NCI-H2227 (cell line): ENCODE data around the gene POU6F1.
"Not testable (repeated sequence)": the region's sequence is repeated elsewhere in the genome, so short reads cannot be mapped to it uniquely, and the experiment has no call there.

Experiments used
- DNase-seq: peaks from one replicate; lab custom pipeline; 2025; ENCODE audit not compliant: unreplicated experiment; lab: John Stamatoyannopoulos, UW

The POU6F1 gene, protein sequence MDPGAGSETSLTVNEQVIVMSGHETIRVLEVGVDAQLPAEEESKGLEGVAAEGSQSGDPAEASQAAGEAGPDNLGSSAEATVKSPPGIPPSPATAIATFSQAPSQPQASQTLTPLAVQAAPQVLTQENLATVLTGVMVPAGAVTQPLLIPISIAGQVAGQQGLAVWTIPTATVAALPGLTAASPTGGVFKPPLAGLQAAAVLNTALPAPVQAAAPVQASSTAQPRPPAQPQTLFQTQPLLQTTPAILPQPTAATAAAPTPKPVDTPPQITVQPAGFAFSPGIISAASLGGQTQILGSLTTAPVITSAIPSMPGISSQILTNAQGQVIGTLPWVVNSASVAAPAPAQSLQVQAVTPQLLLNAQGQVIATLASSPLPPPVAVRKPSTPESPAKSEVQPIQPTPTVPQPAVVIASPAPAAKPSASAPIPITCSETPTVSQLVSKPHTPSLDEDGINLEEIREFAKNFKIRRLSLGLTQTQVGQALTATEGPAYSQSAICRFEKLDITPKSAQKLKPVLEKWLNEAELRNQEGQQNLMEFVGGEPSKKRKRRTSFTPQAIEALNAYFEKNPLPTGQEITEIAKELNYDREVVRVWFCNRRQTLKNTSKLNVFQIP

DNA sequence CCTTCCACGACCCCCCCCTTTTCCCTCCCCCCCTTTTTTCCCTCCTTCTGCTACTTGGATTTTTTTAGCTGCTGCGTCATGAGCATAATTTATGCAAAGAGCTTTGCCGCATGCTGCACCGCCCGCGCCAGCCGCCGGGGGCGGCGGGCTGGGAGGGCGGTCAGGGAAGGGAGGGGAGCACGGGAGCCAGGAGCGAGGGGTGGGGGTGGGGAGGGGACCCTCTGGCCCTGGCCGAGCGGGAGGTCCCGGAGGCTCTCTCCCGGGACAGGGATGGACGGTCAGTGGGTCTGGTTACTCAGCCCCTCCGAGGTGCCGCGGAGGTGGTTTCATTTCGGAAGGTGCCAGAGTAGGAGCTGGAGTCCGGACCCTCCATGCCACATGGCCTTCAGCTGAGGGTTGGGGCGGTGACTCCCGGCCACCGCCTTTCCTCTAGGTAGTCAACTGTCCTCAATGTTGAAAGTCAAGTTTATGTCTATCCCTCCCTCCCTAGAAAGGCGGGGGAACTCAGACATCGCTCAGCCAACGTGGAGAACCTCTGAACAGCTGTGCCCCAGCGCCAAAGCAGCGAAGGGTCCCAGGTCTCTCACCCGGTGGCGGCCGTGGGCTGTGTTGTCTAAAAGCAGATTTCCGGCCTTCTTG lies at the start of gene POU6F1:
TSS of gene POU6F1 (minus strand) at position 95 of the 639 bp plus-strand sequence. CDS start 11,226 bp downstream, outside the sequence.
- peak; percentile 87 for DNase-seq

DNA sequence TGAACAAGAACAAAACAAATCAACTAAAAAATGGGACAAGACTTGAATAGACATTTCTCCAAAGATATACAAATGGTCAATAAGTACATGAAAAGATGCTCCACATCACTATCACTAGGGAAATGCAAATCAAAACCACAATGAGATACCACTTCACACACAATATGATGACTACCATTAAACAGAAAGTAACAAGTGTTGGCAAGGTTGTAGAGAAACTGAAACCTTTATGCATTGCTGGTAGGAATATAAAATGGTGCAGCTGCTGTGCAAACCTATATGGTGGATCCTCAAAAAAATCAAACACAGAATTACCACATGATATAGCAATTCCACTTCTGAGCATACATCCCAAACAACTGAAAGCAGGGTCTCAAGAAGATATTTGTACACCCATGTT lies 47.2 kb upstream of the POU6F1 start:
- DNase-seq = no peak

DNA sequence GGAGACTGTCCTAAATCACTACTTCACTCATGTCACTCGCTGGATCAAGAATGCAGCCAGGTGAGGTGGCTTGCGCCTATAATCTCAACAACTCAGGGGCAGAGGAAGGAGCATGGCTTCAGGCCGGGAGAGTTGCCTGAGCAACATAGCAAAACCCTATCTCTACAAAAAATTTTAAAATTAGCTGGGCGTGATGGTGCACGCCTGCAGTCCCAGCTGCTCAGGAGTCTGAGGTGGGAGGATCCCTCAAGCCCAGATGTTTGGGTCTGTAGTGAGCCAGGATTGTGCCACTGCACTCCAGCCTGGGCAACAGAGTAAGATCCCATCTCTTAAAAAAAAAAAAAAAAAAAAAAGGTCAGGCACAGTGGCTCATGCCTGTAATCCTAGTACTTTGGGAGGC lies 46.4 kb upstream of the POU6F1 start:
- no peak for DNase-seq

DNA sequence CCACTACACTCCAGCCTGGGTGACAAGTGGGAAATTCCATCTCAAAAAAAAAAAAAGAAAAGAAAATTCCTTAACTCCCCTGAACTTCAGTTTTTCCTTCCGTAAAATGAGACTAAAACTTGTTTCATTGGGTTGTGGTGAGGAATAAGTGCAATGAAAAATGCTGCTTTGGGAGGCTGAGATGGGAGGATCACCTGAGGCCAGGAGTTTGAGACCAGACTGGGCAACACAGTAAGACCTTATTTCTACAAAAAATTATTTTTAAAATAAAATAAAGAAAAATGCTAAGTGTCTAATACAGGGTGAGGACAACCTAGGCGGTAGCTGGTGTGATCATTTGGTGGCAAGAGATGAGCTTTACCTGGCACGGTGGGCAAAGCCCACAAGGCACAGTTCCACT lies 45.5 kb upstream of the POU6F1 start:
- no peak for DNase-seq

DNA sequence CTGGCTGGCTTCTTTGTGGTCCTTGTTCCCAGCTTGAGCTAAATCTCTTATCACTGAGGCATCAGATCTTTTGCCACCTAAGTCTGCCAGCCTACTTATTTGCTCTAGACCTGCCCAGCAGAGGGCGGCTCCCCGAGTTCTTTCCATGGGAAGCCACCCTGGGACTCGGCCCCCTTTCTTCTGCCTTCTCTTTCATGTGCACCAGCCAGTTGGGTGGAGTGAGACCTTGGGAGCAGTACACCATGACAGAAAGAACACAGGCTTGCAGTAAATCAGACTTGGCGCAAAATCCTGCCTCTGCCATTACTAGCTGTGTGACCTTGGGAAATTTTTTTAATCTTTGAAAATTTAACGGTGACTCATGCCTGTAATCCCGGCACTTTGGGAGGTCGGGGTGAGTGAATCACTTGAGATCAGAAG lies 44.9 kb upstream of the POU6F1 start:
- peak; percentile 47 for DNase-seq

DNA sequence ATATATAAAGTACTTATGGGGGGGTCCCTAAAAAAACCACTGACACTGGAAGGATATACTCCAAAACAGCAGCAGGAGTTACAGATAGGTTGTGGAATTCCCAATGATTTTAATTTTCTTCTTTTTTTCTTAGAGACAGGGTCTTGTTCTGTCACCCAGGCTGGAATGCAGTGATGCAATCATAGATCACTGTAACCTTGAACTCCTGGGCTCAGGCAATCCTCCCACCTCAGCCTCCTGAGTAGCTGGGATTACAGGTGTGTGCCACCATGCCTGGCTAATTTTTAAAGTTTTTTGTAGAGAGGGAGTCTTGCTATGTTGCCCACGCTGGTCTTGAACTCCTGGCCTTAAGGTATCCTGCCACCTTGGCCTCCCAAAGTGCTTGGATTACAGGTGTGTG lies 41.7 kb upstream of the POU6F1 start:
- not testable (repeated sequence) for DNase-seq

DNA sequence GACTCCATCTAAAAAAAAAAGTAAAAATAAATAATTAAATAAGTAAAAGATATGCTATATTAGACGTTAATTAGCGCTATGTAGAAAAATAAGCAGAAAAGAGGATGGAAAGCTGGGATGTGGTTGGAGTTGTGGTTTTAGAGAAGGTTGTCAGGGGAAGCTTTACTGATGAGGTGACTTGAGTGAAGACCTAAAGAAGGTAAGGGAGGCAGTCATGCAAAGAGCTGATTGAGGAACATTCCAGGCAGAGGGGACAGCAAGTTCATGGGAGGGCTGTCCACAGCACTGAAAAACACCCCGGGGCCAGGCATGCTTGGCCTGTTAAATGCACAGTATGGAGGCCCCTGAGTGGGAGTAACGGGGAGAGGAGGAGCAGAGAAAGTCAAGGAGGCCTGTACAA lies 36.7 kb upstream of the POU6F1 start:
- no peak for DNase-seq

DNA sequence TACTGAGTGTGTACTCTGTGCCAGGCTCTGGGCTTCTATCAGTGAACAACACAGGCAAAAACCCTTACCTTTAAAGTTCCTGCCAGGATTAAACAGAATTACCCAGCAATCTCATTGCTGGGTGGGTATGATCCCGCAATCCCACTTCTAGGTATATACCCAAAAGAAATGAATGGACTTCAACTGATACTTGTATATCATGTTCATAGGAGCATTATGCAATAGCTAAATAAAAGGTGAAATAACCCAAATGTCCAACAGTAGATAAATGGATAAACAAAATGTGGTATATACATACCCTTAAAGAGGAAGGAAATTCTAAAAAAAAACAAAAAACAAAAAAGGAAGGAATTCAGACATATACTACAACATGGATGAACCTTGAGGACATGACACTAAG lies 35.4 kb upstream of the POU6F1 start:
- DNase-seq = no peak

DNA sequence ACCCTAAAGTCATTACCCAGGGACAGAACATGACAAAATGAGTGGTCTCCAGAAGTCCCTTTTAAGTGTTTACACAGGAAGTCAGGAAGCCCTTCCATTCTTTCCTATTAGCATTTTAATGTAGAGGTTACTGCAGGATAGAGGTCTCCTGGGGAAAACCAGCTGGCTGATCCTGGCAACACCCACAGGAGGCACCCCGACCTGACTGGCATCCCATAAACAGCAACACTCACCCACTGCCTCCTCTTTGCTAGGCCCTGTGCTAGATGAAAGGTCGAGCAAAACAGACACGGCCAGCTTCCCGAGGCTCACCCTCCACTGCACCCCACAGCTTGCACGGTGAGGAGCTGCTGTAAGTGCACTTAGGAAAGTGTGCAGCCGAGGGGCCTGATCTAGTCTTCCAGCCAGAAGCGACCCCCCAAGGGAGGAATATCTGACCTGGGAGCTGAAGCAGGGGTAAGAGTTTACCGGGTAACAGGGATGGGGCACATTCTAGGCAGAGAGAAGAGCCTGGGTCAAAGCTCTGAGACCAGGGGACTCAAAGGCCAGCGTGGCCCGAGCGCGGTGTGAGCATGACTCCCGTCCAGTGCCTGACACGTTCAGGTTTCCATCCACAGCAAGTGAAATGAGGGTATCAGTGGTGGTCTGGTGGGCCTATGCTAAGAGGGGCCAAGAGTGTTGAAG lies 29.8 kb upstream of the POU6F1 start:
- no peak for DNase-seq

DNA sequence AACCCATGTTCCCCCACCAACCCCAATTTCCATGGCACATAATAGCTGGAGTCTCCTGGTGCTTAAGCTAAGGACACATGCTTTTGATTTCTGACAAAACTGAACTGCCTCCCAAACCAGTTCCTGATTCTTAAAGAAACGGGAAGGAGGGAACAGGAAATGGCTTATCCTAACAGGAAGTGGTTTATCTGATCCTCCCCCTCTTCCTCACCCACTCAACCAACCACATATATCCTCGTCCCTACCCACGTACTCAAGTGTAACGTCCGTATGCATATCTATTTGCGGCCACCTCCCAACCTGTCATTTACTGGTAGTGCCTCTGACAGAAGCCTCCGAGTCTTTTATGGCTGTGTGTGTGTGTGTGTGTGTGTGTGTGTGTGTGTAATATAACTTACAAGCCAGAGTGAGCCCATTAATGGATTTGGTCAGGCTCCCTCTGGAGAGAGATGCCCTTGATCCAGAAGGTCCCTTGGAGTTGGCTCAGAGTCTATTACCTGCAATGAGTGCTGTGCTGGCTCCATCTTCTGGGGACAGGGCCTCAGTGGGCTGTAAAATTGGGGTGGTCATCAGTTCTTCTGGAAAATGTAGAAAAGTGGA lies 28.5 kb upstream of the POU6F1 start:
- DNase-seq = peak; percentile 47

DNA sequence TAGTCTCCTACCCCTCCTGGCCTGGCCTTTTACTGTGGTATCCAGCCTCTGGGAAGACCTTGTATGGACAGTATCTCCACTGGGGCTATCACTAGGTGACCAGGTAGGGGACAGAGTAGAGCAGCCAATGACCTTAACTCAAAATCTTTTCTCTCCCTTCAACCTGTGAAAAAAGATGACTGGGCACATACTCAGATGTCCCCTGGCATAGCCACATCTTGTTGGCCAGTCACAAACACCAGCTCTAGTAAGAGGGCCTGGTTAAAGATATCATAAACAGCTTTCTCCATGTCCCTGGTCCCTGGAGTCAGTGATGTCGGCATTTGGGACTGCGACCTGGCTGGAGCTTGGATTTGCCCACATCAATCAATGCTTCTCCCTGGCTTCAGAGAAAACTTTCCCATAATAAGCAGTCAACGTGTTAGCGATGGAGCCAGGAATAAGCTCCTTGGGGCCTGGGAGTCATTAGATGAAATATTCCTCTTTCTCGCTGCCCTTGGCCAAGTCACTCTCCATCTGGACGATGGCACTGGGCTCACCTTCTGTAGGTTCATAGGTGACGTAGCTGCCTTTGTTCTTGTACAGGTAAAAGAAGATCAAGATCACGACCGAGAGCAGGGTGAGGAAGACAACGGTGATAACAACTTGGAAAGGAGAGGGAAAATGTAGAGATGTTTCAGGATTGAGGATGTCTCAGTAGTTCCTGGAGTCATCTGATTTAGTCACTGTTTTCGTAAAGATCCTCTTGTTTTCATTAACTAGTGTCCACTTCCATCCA lies 27.8 kb upstream of the POU6F1 start:
- no peak for DNase-seq

DNA sequence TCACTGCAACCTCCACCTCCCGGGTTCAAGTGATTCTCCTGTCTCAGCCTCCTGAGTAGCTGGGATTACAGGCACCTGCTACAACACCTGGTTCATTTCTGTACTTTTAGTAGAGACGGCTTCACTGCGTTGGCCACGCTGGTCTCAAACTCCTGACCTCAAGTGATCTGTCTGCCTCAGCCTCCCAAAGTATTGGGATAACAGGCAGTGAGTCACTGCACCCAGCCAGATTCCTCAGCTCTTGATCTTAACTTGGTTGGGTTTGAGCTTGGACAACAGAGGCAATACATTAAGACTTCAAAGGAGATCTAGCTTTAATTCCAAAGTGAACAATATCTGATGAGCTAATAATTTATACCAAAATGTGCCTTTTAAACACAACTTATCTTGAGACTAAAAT lies 26.4 kb upstream of the POU6F1 start:
- no peak for DNase-seq

DNA sequence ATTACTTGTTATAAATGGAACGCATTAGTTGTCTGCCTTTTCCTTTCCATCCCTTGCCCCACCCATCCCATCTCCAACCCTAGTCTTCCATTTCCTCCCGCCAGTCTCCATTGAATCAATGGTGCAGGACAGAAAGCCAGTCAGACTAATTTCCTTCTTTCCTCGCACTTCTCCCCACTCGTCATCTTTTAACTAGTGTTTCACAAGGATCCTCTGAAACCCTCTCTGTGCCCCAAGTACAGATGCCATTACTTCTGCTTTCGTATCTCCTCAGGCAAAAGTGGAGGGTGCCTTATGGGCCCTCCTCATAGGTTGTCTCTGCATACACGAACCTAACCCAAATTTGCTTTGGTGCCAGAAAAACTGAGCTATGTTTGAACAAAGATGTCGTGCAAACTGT lies 25.0 kb upstream of the POU6F1 start:
- DNase-seq = no peak

DNA sequence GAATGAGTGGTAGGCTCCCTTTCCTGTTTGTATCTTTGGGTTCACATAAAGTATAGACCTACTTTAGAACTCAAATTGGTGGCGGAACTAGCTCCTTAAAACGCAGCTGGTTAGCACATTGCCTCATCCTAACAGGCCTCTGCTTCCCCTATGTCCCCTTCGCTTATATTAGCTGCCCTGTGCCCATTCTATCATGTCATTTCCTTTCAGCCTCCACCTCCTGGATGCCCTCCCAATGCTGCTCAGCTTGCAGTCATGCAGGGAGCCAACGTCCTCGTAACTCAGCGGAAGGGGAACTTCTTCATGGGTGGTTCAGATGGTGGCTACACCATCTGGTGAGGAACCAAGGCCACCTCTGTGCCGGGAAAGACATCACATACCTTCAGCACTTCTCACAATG lies 24.3 kb upstream of the POU6F1 start:
- DNase-seq = no peak

DNA sequence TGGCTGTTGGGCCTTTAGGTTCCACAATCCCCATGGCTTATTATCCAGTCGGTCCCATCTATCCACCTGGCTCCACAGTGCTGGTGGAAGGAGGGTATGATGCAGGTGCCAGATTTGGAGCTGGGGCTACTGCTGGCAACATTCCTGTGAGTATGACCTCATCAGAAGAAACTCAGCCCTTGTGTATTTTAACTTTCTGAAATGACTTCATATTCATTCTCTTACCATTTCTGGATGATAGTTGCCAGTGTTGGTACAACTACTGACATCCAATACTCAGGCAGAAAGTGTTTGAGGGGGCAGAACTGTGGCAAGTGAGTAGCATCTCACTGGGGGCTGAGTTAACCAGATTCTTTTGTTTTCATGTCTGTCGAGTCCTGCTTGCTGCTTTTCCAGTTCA lies 23.1 kb upstream of the POU6F1 start:
- DNase-seq = no peak

DNA sequence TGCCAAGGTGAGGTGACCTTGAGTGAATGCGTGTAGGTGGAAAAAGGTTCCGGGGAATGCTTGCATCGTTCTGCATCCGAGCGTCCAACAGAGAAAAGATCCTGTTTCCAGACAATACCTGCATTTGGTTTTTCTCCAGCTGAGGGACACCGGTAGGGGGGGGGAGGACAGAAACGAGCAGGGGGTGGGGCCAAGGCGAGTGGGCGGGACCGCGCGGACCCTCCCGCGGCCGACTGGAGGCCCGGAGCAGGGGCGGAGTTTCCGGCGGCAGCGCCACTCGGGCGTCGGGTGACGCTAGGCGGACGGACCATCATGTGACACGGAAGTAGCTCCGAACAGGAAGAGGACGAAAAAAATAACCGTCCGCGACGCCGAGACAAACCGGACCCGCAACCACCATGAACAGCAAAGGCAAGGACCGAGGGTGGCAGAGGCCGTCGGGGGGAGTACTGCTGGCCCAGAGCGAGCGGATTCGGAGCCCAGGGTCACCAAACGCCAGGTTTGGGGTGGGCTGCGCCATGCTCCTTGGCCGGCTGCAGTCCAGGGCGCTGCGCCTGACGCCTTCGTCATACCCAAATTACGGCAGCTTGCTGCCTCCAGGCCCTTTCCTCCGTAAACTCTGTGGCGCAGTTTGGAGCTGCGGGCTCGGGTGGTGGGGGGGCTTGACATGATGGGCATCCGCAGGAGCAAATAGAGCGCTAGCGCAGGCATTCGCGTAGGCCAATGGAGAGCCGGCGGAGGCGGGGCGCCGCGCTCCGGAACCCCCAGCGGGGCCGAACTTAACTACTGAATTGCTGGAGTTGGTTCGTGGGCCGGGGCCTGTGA lies 20.9 kb upstream of the POU6F1 start, which contains the start of gene DAZAP2:
TSS of gene DAZAP2 (plus strand) at position 317 of the 825 bp plus-strand sequence. CDS start at position 399, 82 bp downstream.
- peak; percentile 93 for DNase-seq

DNA sequence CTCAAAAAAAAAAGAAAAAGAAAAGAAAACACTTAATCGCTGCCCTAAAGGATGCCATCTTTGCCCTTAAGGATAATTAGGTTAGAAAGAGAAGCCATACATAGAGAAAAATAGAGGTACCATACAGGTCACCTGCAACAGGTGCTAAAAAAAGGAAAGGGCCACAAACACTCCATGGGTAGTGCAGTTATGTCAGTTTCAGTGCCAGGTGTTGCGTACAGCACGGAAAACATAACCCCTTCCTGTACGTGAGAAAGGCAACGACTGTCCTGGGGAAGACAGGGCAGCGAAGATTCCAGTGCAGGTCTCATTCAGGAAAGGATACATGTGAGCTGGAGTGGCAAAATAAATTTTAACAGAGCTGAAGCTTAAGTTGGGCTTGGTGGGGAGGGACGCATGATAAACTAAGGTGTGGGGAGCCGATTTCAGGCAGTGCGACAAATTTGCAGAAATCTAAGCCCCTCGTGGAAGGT lies 20.2 kb upstream of the POU6F1 start:
- no peak for DNase-seq

DNA sequence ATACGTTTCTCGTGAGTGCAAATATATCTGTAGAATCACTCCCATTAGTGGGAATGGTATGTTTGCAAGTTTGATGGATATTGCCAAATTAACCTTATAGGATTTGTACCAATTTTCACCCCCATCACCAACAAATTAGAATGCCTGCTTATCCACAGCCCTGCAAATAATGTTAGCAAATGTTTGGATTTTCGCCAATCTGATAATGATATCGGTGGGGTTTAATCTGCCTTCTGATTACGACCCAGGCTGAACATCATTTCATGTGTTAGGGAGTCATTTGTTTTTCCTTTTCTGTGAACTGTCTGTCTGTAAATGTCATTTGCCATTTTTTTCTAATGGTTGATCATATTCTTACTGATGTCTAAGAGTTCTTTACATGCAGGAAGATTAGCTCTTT lies 16.7 kb upstream of the POU6F1 start:
- no peak for DNase-seq

DNA sequence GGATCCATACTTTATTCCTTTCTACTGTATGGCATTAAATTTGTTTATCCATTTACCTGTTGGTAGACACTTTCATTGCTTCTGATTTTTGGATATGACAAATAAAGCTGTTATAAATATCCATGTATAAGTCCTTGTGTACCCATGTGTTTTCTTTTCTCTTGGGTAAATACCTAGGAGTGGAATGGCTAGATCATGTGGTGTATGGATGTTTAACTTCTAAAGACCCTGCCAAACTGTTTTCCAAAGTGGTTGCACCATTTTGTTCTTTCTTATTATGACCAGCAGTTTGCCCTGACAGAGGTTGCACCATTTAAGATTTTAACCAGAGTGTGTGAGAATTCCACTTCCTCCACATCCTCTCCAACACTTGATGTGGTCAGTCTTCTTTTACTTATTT lies 14.8 kb upstream of the POU6F1 start:
- DNase-seq = no peak
